HEK293 (cell line): Measurements from ENCODE around the gene AVEN.

Source experiments
- CTCF ChIA-PET: fragments of 350-600 bp; formaldehyde crosslinking; extraction: SDS; loops from one replicate; lab custom pipeline; 2021; ENCODE audit warnings: antibody characterized with exemption; lab: Yijun Ruan, JAX
- POLR2A ChIA-PET: fragments of 300-600 bp; formaldehyde crosslinking; extraction: SDS; loops from one replicate; lab custom pipeline; 2020; ENCODE audit warnings: antibody characterized with exemption, inconsistent platforms; lab: Yijun Ruan, JAX
- H3K27ac ChIP-seq: fragments of 200-500 bp; sonication (Bioruptor generic); 2 replicates; pipeline ENCODE4 v1.5.1; 2014; ENCODE audit warnings: low read depth, low read length, control low read depth, inconsistent platforms; ENCODE audit errors: extremely low read depth
- H3K36me3 ChIP-seq, 2 experiments: fragments of 200-500 bp in 1 of 2; sonication (Bioruptor generic) in 1 of 2; 1 replicate in 1 of 2; 2 replicates in 1 of 2; pipeline ENCODE4 v1.5.1; 2014 to 2017; ENCODE audit warnings: inconsistent platforms in 2 of 2, low read length in 2 of 2; ENCODE audit not compliant: control insufficient read depth in 2 of 2, insufficient read depth in 1 of 2
- H3K4me1 ChIP-seq: fragments of 200-500 bp; sonication (Bioruptor generic); 2 replicates; pipeline ENCODE4 v1.5.1; 2014; ENCODE audit warnings: mild to moderate bottlenecking, low read length, inconsistent platforms; ENCODE audit not compliant: control insufficient read depth, insufficient read depth
- H3K4me3 ChIP-seq: 2 replicates; pipeline ENCODE4 v1.5.1; 2011; ENCODE audit warnings: low read depth, mild to moderate bottlenecking, control low read depth, low read length, moderate library complexity
- H3K9me3 ChIP-seq: fragments of 200-500 bp; sonication (Bioruptor generic); 2 replicates; pipeline ENCODE4 v1.5.1; 2014; ENCODE audit warnings: low read depth, low read length, inconsistent platforms; ENCODE audit not compliant: control insufficient read depth, insufficient read depth
- AEBP2 ChIP-seq: fragments of 450-650 bp; formaldehyde crosslinking; IDR thresholded peaks from 2 replicates; pipeline ENCODE4 v1.5.1; 2016; ENCODE audit warnings: missing biosample characterization, missing genetic modification characterization, borderline replicate concordance
- BCL11B ChIP-seq: fragments of 450-650 bp; formaldehyde crosslinking; IDR thresholded peaks from 2 replicates; pipeline ENCODE4 v1.5.1; 2016; ENCODE audit warnings: low read depth, missing biosample characterization, missing genetic modification characterization
- EGR2 ChIP-seq: fragments of 450-650 bp; formaldehyde crosslinking; IDR thresholded peaks from 2 replicates; pipeline ENCODE4 v1.5.1; 2016; ENCODE audit warnings: low read depth, missing biosample characterization, missing genetic modification characterization
- GFI1B ChIP-seq: fragments of 450-650 bp; formaldehyde crosslinking; IDR thresholded peaks from 2 replicates; pipeline ENCODE4 v1.5.1; 2016; ENCODE audit warnings: missing biosample characterization, missing genetic modification characterization
- GLIS1 ChIP-seq: fragments of 450-650 bp; formaldehyde crosslinking; IDR thresholded peaks from 2 replicates; pipeline ENCODE4 v1.5.1; 2016; ENCODE audit warnings: missing biosample characterization, missing genetic modification characterization
- KLF1 ChIP-seq: fragments of 450-650 bp; formaldehyde crosslinking; IDR thresholded peaks from 2 replicates; pipeline ENCODE4 v1.5.1; 2016; ENCODE audit warnings: missing biosample characterization, missing genetic modification characterization
- MEIS1 ChIP-seq: sonication (generic); formaldehyde crosslinking; IDR thresholded peaks from 2 replicates; pipeline ENCODE4 v1.8.1; 2022; ENCODE audit warnings: missing genetic modification reagents, mild to moderate bottlenecking, borderline replicate concordance
- TCF7L2 ChIP-seq: IDR thresholded peaks from 2 replicates; pipeline ENCODE4 v1.6.1; 2011; ENCODE audit warnings: low read depth, mild to moderate bottlenecking, inconsistent platforms, low read length, moderate library complexity, borderline replicate concordance
- ZIC2 ChIP-seq: fragments of 450-650 bp; formaldehyde crosslinking; IDR thresholded peaks from 2 replicates; pipeline ENCODE4 v1.5.1; 2016; ENCODE audit warnings: missing biosample characterization, missing genetic modification characterization
- ZNF146 ChIP-seq: fragments of 450-650 bp; formaldehyde crosslinking; IDR thresholded peaks from 2 replicates; pipeline ENCODE4 v1.5.1; 2016; ENCODE audit warnings: missing biosample characterization, missing genetic modification characterization
- ZNF175 ChIP-seq: fragments of 450-650 bp; formaldehyde crosslinking; IDR thresholded peaks from 2 replicates; pipeline ENCODE4 v1.5.1; 2016; ENCODE audit warnings: missing biosample characterization, missing genetic modification characterization
- ZNF184 ChIP-seq: fragments of 450-650 bp; IDR thresholded peaks from 2 replicates; pipeline ENCODE4 v1.5.1; 2018; ENCODE audit warnings: missing biosample characterization, mild to moderate bottlenecking, missing genetic modification characterization
- ZNF266 ChIP-seq: fragments of 450-650 bp; formaldehyde crosslinking; IDR thresholded peaks from 2 replicates; pipeline ENCODE4 v1.5.1; 2016; ENCODE audit warnings: missing biosample characterization, missing genetic modification characterization, low read depth
- ZNF37A ChIP-seq: fragments of 450-650 bp; IDR thresholded peaks from 2 replicates; pipeline ENCODE4 v1.5.1; 2018; ENCODE audit warnings: missing biosample characterization, missing genetic modification characterization
- ZNF555 ChIP-seq: fragments of 450-650 bp; formaldehyde crosslinking; conservative IDR thresholded peaks from 2 replicates; pipeline ENCODE4 v1.5.1; 2017; ENCODE audit warnings: missing biosample characterization, mild to moderate bottlenecking, missing genetic modification characterization, inconsistent platforms
- ZNF596 ChIP-seq: fragments of 450-650 bp; IDR thresholded peaks from 2 replicates; pipeline ENCODE4 v1.5.0; 2018; ENCODE audit warnings: missing biosample characterization, mild to moderate bottlenecking, missing genetic modification characterization, moderate library complexity
- ZNF621 ChIP-seq: fragments of 450-650 bp; formaldehyde crosslinking; IDR thresholded peaks from 2 replicates; pipeline ENCODE4 v1.5.1; 2017; ENCODE audit warnings: missing biosample characterization, missing genetic modification characterization
- ZNF626 ChIP-seq: fragments of 450-650 bp; sonication (Bioruptor Pico); formaldehyde crosslinking; IDR thresholded peaks from 2 replicates; pipeline ENCODE4 v1.5.1; 2018; ENCODE audit warnings: missing biosample characterization, missing genetic modification characterization, inconsistent platforms
- ZNF692 ChIP-seq: fragments of 450-650 bp; formaldehyde crosslinking; IDR thresholded peaks from 2 replicates; pipeline ENCODE4 v1.5.1; 2016; ENCODE audit warnings: missing biosample characterization, missing genetic modification characterization
- ZNF776 ChIP-seq: fragments of 450-650 bp; formaldehyde crosslinking; IDR thresholded peaks from 2 replicates; pipeline ENCODE4 v1.5.0; 2017; ENCODE audit warnings: missing biosample characterization, missing genetic modification characterization, borderline replicate concordance
- ZNF785 ChIP-seq: fragments of 450-650 bp; formaldehyde crosslinking; IDR thresholded peaks from 2 replicates; pipeline ENCODE4 v1.5.1; 2016; ENCODE audit warnings: missing biosample characterization, missing genetic modification characterization
- ZNF792 ChIP-seq: fragments of 450-650 bp; formaldehyde crosslinking; IDR thresholded peaks from 2 replicates; pipeline ENCODE4 v1.5.1; 2016; ENCODE audit warnings: missing biosample characterization, missing genetic modification characterization
- TF ChIP-seq, protein P1 (sequence below): fragments of 450-650 bp; formaldehyde crosslinking; IDR thresholded peaks from 2 replicates; pipeline ENCODE4 v1.5.1; 2017; ENCODE audit warnings: missing biosample characterization, missing genetic modification characterization

Gene AVEN

DNA sequence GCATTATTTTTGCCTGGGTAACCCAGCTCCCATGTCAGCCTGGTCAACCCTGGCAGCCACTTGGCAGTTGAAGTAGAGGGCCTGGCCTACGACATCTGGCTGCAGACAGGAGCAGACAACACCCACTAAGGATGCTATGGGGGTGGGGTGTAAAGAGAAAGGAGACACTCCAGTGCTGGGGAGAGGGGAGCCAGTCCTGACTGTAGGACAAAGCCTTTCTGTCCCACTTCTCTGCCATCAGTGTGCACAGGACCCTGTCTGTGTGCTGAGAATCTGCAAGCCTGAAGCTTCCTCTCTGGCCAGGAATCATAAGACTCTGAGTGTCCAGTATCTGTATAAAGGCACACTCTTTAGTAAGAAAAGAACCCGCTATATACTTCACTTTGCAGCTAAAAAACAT is 167.0 kb downstream of the AVEN start:
- ChIA-PET CTCF (interaction anchor here (1.1 kb wide), 1 partner anchor 50 kb away, joined by 3 read pairs; no protein-coding TSS in a partner anchor), POLR2A (no interaction called here)
- no peak for TF ChIP-seq ZNF776
- no peak for TF ChIP-seq BCL11B (tag by site-specific recombination)
- TF ChIP-seq AEBP2 (tag by site-specific recombination) = no peak
- TF ChIP-seq KLF1 (tag by site-specific recombination) = no peak
- no peak for TF ChIP-seq ZNF626
- no peak for TF ChIP-seq GLIS1 (tag by site-specific recombination)
- no peak for TF ChIP-seq ZNF37A (tag by site-specific recombination)
- no peak for TF ChIP-seq ZNF596 (tag by site-specific recombination)
- TF ChIP-seq ZNF621 = no peak
- TF ChIP-seq, protein P1, sequence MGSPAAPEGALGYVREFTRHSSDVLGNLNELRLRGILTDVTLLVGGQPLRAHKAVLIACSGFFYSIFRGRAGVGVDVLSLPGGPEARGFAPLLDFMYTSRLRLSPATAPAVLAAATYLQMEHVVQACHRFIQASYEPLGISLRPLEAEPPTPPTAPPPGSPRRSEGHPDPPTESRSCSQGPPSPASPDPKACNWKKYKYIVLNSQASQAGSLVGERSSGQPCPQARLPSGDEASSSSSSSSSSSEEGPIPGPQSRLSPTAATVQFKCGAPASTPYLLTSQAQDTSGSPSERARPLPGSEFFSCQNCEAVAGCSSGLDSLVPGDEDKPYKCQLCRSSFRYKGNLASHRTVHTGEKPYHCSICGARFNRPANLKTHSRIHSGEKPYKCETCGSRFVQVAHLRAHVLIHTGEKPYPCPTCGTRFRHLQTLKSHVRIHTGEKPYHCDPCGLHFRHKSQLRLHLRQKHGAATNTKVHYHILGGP = no peak
- H3K4me3 ChIP-seq = no peak overlapping the region
- H3K36me3 ChIP-seq = no peaks in the 10 kb centered on the region
- no peaks in the 10 kb centered on the region for H3K4me1 ChIP-seq
- no peak overlapping the region for H3K27ac ChIP-seq
- no peaks in the 10 kb centered on the region for H3K9me3 ChIP-seq

DNA sequence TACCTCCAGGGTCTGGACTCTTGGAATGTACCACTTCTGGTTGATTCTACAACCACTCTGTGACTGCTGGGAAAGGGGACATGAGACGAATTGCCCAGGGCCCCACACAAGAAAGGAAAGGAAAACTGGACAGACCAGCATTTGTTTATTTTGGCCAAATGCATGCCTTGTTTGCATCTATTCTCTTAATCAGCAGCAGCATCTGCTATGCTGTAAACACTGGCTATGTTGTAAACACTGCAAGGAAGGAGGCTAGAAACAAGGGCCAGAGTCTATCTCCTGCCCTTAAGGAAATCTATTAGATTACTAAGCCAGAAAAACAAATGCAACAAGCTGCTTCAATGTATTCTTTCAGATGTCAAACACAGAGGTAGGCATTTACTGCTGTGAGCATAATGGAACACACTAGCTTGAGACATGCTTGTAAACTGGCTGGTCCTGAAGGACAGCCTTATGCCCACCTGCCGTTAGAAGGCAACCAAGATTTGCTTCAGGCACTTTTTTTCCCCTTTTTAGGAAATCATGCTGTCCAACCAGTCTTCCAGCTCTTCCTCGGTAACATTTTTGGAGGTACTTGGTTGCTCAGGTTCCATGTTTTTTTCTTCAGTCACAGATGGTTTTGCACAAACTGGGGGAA is 172.8 kb downstream of the AVEN start:
- ChIA-PET POLR2A (no interaction called here), CTCF (interaction anchor here (1.3 to 1.4 kb wide), 2 partner anchors 98 to 129 kb away, joined by 3 to 6 read pairs; no protein-coding TSS in a partner anchor)
- no peak overlapping the region for H3K27ac ChIP-seq
- H3K36me3 ChIP-seq = no peaks in the 10 kb centered on the region
- TF ChIP-seq ZNF266 (tag by site-specific recombination) (no peak), ZNF785 (tag by site-specific recombination) (no peak)
- H3K4me3 ChIP-seq = no peak overlapping the region
- no peaks in the 10 kb centered on the region for H3K9me3 ChIP-seq
- no peaks in the 10 kb centered on the region for H3K4me1 ChIP-seq

DNA sequence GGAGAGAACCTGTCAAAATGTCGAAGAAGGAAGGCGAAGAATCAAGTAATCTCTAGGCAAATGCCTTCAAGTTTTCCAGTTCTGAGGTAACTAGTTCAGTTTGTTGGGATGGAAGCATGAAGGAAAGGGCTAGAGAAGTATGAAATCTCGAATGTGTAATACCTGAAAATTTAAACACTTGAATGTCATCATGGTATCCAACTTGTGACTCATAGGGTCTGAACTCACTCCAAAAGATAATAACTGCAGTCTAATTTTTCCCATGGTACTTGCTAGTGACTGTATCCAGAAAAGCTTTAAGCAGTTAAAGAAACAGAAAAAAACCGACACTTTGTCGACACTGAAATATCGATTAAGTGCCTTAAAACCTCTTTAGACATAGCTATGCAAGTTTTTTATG is 173.6 kb downstream of the AVEN start:
- H3K27ac ChIP-seq = no peak overlapping the region
- H3K36me3 ChIP-seq = no peaks in the 10 kb centered on the region
- TF ChIP-seq KLF1 (tag by site-specific recombination) (no peak), ZNF175 (tag by site-specific recombination) (no peak), EGR2 (tag by site-specific recombination) (no peak), ZNF184 (tag by site-specific recombination) (no peak), ZNF792 (tag by site-specific recombination) (no peak), ZNF555 (tag by site-specific recombination) (no peak), GFI1B (tag by site-specific recombination) (no peak), TCF7L2 (no peak), ZNF146 (no peak), ZIC2 (tag by site-specific recombination) (no peak), ZNF37A (tag by site-specific recombination) (no peak), MEIS1 (no peak), ZNF692 (no peak)
- TF ChIP-seq, all 188 proteins: peak for 0
- H3K4me1 ChIP-seq = no peaks in the 10 kb centered on the region
- POLR2A ChIA-PET = no interaction called here
- H3K9me3 ChIP-seq = no peaks in the 10 kb centered on the region
- H3K4me3 ChIP-seq = no peak overlapping the region
- CTCF ChIA-PET = interaction anchor here (0.7 to 1.4 kb wide), 2 partner anchors 9 to 128 kb away, joined by 3 to 4 read pairs; no protein-coding TSS in a partner anchor
